IMR-90 (cell line): ENCODE results near the gene POLR1D. TPM values are rescaled to one million over a fixed set of nuclear protein-coding genes. Genes with fewer than 3 reads are reported as not detected.

Experiments used
- ATAC-seq: fragments of 200-7000 bp; cut with Tn5 transposase; 2 replicates; pipeline ENCODE4 v1.9.1; 2020; ENCODE audit warnings: low read depth, mild to moderate bottlenecking, moderate library complexity
- BruUV-seq: library from RNA; stranded (reverse); fragments of 400-500 nt; replicated peaks from 2 replicates; lab custom pipeline; 2021; lab: Mats Ljungman, UMichigan
- CTCF ChIA-PET: fragments of 300-600 bp; formaldehyde crosslinking; extraction: SDS; loops from one replicate; lab custom pipeline; 2021; ENCODE audit warnings: antibody characterized with exemption; lab: Yijun Ruan, JAX
- POLR2A ChIA-PET: fragments of 300-600 bp; sonication (Branson Sonifier 250); formaldehyde crosslinking; loops from one replicate; lab custom pipeline; 2022; ENCODE audit warnings: antibody characterized with exemption; ENCODE audit not compliant: unreplicated experiment; lab: Charles Lee
- DNase-seq: peaks from one replicate; pipeline ENCODE4 v3.0.0; 2013
- H2AFZ ChIP-seq: replicated peaks from 2 replicates; pipeline ENCODE3; 2013; ENCODE audit warnings: low read length, mild to moderate bottlenecking; ENCODE audit not compliant: poor library complexity
- H2AK5ac ChIP-seq: 2 replicates; pipeline ENCODE4 v1.6.1; 2013; ENCODE audit warnings: low read depth, low read length, inconsistent platforms
- H2AK9ac ChIP-seq: replicated peaks from 2 replicates; pipeline ENCODE3; 2013; ENCODE audit warnings: mild to moderate bottlenecking, low read depth, low read length, moderate library complexity; ENCODE audit not compliant: poor library complexity
- H2BK120ac ChIP-seq: 2 replicates; pipeline ENCODE4 v1.6.1; 2013; ENCODE audit warnings: low read depth, low read length, inconsistent platforms
- H2BK15ac ChIP-seq: 3 replicates; pipeline ENCODE4 v1.6.1; 2013; ENCODE audit warnings: low read depth, low read length, inconsistent platforms
- H2BK20ac ChIP-seq: 2 replicates; pipeline ENCODE4 v1.6.1; 2013; ENCODE audit warnings: low read depth, mild to moderate bottlenecking, inconsistent platforms, low read length, moderate library complexity
- H2BK5ac ChIP-seq: 2 replicates; pipeline ENCODE4 v1.6.1; 2013; ENCODE audit warnings: mild to moderate bottlenecking, low read depth, low read length, inconsistent platforms; ENCODE audit not compliant: poor library complexity, severe bottlenecking
- H3K14ac ChIP-seq: replicated peaks from 2 replicates; pipeline ENCODE4 v1.6.1; 2013; ENCODE audit warnings: low read depth, low read length, inconsistent platforms
- H3K18ac ChIP-seq: 2 replicates; pipeline ENCODE4 v1.6.1; 2013; ENCODE audit warnings: low read depth, low read length, control low read depth
- H3K23ac ChIP-seq: 2 replicates; pipeline ENCODE4 v1.6.1; 2013; ENCODE audit warnings: low read depth, low read length, inconsistent platforms
- H3K27ac ChIP-seq: 2 replicates; pipeline ENCODE4 v1.5.1; 2013; ENCODE audit warnings: mild to moderate bottlenecking, control low read depth, low read length; ENCODE audit not compliant: insufficient read depth
- H3K27me3 ChIP-seq: 2 replicates; pipeline ENCODE4 v1.6.1; 2013; ENCODE audit warnings: low read length; ENCODE audit not compliant: control insufficient read depth, insufficient read depth
- H3K36me3 ChIP-seq: 2 replicates; pipeline ENCODE4 v1.6.1; 2013; ENCODE audit warnings: low read length, mixed read lengths; ENCODE audit not compliant: control insufficient read depth, insufficient read depth
- H3K4ac ChIP-seq: 2 replicates; pipeline ENCODE4 v1.6.1; 2013; ENCODE audit warnings: low read depth, low read length, inconsistent platforms
- H3K4me1 ChIP-seq: 2 replicates; pipeline ENCODE4 v1.6.1; 2013; ENCODE audit warnings: low read length, mixed read lengths; ENCODE audit not compliant: control insufficient read depth, insufficient read depth
- H3K4me2 ChIP-seq: 2 replicates; pipeline ENCODE4 v1.6.1; 2013; ENCODE audit warnings: low read depth, mild to moderate bottlenecking, control low read depth, low read length, moderate library complexity
- H3K4me3 ChIP-seq: 2 replicates; pipeline ENCODE4 v1.5.1; 2013; ENCODE audit warnings: low read depth, mild to moderate bottlenecking, control low read depth, low read length, moderate library complexity; ENCODE audit not compliant: insufficient read depth
- H3K56ac ChIP-seq: 2 replicates; pipeline ENCODE4 v1.6.1; 2013; ENCODE audit warnings: low read length, inconsistent platforms; ENCODE audit not compliant: insufficient read depth; ENCODE audit errors: extremely low read depth
- H3K79me1 ChIP-seq, 2 experiments: 2 replicates each; pipeline ENCODE4 v1.6.1; 2013; ENCODE audit warnings: low read length in 2 of 2, inconsistent platforms in 1 of 2, low read depth in 1 of 2
- H3K9ac ChIP-seq: 2 replicates; pipeline ENCODE4 v1.6.1; 2013; ENCODE audit warnings: low read depth, low read length, control low read depth
- H3K9me1 ChIP-seq: 2 replicates; pipeline ENCODE4 v1.6.1; 2013; ENCODE audit warnings: low read length, inconsistent platforms; ENCODE audit not compliant: insufficient read depth
- H3K9me3 ChIP-seq: 2 replicates; pipeline ENCODE4 v1.6.1; 2013; ENCODE audit warnings: low read length; ENCODE audit not compliant: control insufficient read depth, insufficient read depth
- H4K20me1 ChIP-seq: 2 replicates; pipeline ENCODE4 v1.6.1; 2013; ENCODE audit warnings: low read length, inconsistent platforms; ENCODE audit not compliant: insufficient read depth
- H4K5ac ChIP-seq: 2 replicates; pipeline ENCODE4 v1.6.1; 2013; ENCODE audit warnings: mild to moderate bottlenecking, low read depth, low read length, control low read depth
- H4K8ac ChIP-seq, 2 experiments: 2 replicates each; pipeline ENCODE4 v1.6.1; 2013; ENCODE audit warnings: low read depth in 2 of 2, low read length in 2 of 2, control low read depth in 1 of 2, inconsistent platforms in 1 of 2
- H4K91ac ChIP-seq: 2 replicates; pipeline ENCODE4 v1.6.1; 2013; ENCODE audit warnings: low read depth, low read length, inconsistent platforms; ENCODE audit not compliant: insufficient read depth
- BHLHE40 ChIP-seq: fragments of 150-350 bp; IDR thresholded peaks from 2 replicates; pipeline ENCODE4 v1.6.1; 2016; ENCODE audit warnings: mild to moderate bottlenecking, low read depth, low read length
- CEBPB ChIP-seq: IDR thresholded peaks from 2 replicates; pipeline ENCODE4 v1.6.1; 2012; ENCODE audit warnings: low read depth, low read length, improper control_type of control experiment
- CHD1 ChIP-seq: IDR thresholded peaks from 2 replicates; pipeline ENCODE4 v1.6.1; 2012; ENCODE audit warnings: low read depth, low read length, improper control_type of control experiment
- POLR2A ChIP-seq: IDR thresholded peaks from 2 replicates; pipeline ENCODE4 v1.6.1; 2012; ENCODE audit warnings: mild to moderate bottlenecking, low read depth, low read length
- WGBS, 2 experiments: methylation state at CpG; one replicate each; pipeline versions ENCODE4 v1.1.5 to v1.1.7; 2013; ENCODE audit warnings: missing lambda C conversion rate in 2 of 2; ENCODE audit not compliant: insufficient read length in 1 of 2; ENCODE audit errors: extremely low coverage in 2 of 2; 5-methylcytosine and 5-hydroxymethylcytosine counted together
- dilution Hi-C: fragments of 300-500 bp; cut with HindIII; formaldehyde crosslinking; loops from one replicate; pipeline ENCODE4 v1.14.3; 2018; ENCODE audit warnings: low sequenced_read_pairs; ENCODE audit not compliant: unreplicated experiment
- in situ Hi-C: fragments of 300-500 bp; cut with MboI; formaldehyde crosslinking; loops from 3 replicates; pipeline ENCODE4 v1.14.3; 2019; ENCODE audit warnings: low sequenced_read_pairs, inconsistent platforms, mixed read lengths
- intact Hi-C: fragments of 100-400 bp; cut with micrococcal nuclease; formaldehyde crosslinking; loops from 2 replicates; pipeline ENCODE4 v1.10.0; 2022
- polyA plus RNA-seq, 3 experiments: library from polyadenylated mRNA; depleted of rRNA; stranded (reverse); fragments of >200 nt; gene quantifications; 2 replicates each; pipeline ENCODE4 v1.2.3, GENCODE V29; 2012; ENCODE audit warnings: low replicate concordance in 1 of 3
- total RNA-seq: library from RNA; depleted of rRNA; stranded (reverse); fragments of >200 nt; gene quantifications from 2 replicates; pipeline ENCODE4 v1.2.3, GENCODE V29; 2012
- TF ChIP-seq, protein P1 (sequence below): fragments of 150-350 bp; IDR thresholded peaks from 2 replicates; pipeline ENCODE4 v1.6.1; 2017; ENCODE audit warnings: mild to moderate bottlenecking, antibody characterized with exemption, low read length, low read depth
- TF ChIP-seq, protein P2 (sequence below): conservative IDR thresholded peaks from 2 replicates; pipeline ENCODE4 v1.5.1; 2012; ENCODE audit warnings: mild to moderate bottlenecking, low read depth, low read length, improper control_type of control experiment

Gene POLR1D
- total and polyA plus RNA-seq, 2 of the 4 experiments (the other 2 are of a cell fraction), result 65.4 to 110 TPM

DNA sequence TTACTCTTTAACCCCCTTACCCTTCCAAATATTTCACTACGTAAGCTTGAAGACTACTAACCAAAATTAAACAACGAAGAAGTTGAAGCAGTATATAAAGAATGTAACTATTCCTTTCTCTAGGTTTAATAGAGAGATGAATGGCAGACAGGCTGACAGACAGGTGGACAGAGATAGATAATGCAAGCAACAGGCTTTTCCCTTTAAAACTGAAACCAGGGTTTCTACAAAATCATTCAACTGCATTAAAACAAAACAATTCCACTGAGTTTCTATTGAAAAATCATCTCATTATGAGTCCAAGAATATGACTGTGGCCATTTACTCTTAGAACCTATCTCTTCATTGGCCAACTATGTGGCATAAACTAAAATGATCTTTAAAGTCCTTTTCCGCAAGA, 16.6 kb upstream of the POLR1D start:
- ChIA-PET CTCF (no interaction called here), POLR2A (no interaction called here)
- no peak overlapping the region for H3K4me2 ChIP-seq
- H3K23ac ChIP-seq, result no peak overlapping the region
- no peaks in the 10 kb centered on the region for H3K36me3 ChIP-seq
- H3K27ac ChIP-seq, result no peak overlapping the region
- TF ChIP-seq, protein P1, sequence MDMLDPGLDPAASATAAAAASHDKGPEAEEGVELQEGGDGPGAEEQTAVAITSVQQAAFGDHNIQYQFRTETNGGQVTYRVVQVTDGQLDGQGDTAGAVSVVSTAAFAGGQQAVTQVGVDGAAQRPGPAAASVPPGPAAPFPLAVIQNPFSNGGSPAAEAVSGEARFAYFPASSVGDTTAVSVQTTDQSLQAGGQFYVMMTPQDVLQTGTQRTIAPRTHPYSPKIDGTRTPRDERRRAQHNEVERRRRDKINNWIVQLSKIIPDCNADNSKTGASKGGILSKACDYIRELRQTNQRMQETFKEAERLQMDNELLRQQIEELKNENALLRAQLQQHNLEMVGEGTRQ, result no peak
- TF ChIP-seq BHLHE40 (no peak), POLR2A (no peak), CHD1 (no peak), CEBPB (no peak)
- TF ChIP-seq, protein P2, sequence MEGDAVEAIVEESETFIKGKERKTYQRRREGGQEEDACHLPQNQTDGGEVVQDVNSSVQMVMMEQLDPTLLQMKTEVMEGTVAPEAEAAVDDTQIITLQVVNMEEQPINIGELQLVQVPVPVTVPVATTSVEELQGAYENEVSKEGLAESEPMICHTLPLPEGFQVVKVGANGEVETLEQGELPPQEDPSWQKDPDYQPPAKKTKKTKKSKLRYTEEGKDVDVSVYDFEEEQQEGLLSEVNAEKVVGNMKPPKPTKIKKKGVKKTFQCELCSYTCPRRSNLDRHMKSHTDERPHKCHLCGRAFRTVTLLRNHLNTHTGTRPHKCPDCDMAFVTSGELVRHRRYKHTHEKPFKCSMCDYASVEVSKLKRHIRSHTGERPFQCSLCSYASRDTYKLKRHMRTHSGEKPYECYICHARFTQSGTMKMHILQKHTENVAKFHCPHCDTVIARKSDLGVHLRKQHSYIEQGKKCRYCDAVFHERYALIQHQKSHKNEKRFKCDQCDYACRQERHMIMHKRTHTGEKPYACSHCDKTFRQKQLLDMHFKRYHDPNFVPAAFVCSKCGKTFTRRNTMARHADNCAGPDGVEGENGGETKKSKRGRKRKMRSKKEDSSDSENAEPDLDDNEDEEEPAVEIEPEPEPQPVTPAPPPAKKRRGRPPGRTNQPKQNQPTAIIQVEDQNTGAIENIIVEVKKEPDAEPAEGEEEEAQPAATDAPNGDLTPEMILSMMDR, result no peak
- H3K14ac ChIP-seq, result no peak overlapping the region
- no CpG with 5 or more reads among the region's 3 CpGs for WGBS, 2 experiments
- no peak overlapping the region for H2AFZ ChIP-seq
- no peaks in the 10 kb centered on the region for H4K20me1 ChIP-seq
- DNase-seq, result no peak
- H3K18ac ChIP-seq, result no peak overlapping the region
- intact Hi-C loops (no loop called here), dilution Hi-C loops (no loop called here), in situ Hi-C loops (loop anchor here (25.0 kb wide), 1 partner anchor 618 kb away; no protein-coding TSS in a partner anchor)
- no TSS peak for BruUV-seq
- no peak overlapping the region for H2AK5ac ChIP-seq
- no peaks in the 10 kb centered on the region for H3K27me3 ChIP-seq
- H3K4me1 ChIP-seq, result no peaks in the 10 kb centered on the region
- H4K91ac ChIP-seq, result no peak overlapping the region
- no peak overlapping the region for H3K56ac ChIP-seq
- no peak overlapping the region for H3K4me3 ChIP-seq
- no peak overlapping the region for H3K9ac ChIP-seq
- H3K4ac ChIP-seq, result no peak overlapping the region
- H2BK5ac ChIP-seq, result no peak overlapping the region
- H3K9me3 ChIP-seq, result no peaks in the 10 kb centered on the region
- H3K79me1 ChIP-seq, result peaks cover 7 to 26% of the 10 kb centered on the region in 2 experiments
- H3K9me1 ChIP-seq, result 0 out of 2 replicates have a peak, but pooled peaks cover 5% of the 10 kb centered on the region
- no peak overlapping the region for H2BK15ac ChIP-seq
- ATAC-seq, result no peak
- H2BK120ac ChIP-seq, result no peak overlapping the region
- no peak overlapping the region for H4K5ac ChIP-seq
- no peak overlapping the region for H2BK20ac ChIP-seq
- H4K8ac ChIP-seq, result no peak overlapping the region
- no peak overlapping the region for H2AK9ac ChIP-seq
